HG03103 (cell line): ENCODE data around the gene ABLIM3.

Experiments
- ATAC-seq: cut with Tn5 transposase; IDR thresholded peaks from one replicate; pipeline ENCODE4 v1.9.1; 2021; ENCODE audit warnings: low read depth; ENCODE audit not compliant: unreplicated experiment

Gene ABLIM3

DNA sequence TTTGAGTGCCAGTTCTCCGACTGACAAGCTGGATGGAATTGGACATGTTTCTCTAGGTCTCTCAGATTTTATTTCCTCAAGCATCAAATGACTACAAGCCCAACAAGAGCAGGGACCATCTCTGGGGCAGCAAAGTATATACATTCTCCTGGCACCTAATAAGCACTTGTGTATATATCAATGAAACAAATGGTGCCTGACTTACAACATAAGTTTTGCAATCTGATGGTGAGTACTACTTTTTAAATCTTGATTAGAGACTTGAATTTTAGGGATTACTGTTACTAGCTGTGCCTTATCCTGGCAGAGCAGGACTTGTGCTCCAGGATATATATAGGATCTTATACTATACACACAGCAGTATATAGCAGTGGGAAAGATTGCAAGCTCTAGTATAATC lies 8.8 kb upstream of the ABLIM3 start:
- no peak for ATAC-seq

DNA sequence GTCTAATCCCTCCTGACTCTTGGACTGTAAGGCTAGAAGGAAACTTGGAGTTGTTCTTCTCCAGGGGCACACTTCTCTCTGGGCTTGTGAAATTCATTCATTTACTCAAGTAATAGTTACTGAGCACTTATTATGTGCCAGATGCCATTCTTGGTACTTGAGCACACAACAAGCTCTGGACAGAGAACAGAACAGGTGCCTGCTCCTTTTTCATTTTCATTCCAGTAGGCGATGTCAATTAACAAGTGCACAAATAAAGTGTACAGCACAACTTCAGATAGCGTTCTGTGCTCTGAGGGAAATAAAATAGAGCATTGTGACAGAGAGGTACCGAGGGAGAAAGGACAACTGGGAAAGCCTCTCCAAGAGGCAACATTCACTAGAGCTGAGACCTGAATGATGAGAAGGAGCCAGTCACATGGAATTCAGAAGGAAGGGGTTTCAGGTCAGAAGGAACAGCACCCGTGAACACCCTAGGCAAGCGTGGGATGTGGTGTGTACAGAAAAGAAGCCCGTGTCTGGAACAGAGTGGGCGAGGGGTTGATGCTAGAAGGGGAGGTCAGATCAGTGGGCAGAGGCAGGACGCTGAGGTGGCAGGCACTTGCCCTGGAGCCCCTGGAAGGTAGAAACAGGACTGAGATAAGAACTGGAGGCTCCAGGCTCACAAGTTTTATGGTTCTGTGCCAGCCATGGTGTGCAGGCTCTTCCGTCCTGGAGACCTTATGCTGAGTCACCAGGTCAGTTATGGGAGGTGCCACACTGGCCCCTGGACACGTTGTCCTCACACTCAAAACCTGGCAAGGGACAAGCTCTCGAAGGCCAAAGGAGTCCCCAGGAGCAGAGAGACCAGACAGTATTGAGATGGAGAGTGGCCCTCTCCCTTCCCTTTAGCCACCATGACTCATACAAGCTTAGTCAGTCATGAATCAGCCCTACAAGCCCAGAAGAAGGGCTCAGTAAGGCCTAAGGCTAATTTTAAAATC lies 7.2 kb upstream of the ABLIM3 start:
- no peak for ATAC-seq

DNA sequence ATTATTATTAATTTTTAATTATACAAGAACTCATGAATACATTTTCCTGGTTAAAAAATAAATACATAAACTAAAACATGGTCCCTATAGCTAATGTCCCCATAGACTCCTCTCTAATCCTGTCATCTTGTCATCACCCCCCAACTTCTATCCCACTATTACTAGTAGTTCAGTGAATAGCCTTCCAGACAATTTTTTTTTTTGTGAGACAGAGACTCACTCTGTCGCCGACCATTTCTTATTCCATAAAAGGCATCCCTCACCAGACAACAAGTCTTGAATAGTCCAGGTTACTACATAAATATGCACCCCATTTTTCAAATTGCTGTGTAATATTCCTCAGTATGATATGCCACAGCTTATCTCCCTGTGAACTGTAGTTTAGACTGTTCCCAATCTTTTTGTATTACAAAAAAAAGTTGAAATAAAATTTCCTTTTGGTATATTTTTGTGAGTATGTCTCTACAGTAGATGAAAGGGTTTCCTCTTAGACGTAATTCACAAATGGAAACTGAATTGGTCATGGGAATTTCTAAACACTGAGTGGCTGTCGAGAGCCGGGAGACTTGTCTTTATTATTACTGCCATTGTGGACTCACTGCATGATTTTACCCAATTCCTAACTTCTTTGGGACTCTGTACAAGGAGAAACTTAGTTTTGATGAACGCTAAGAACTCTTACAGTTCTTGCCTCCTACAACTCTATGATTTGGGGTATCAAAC lies 6.4 kb upstream of the ABLIM3 start:
- no peak for ATAC-seq

DNA sequence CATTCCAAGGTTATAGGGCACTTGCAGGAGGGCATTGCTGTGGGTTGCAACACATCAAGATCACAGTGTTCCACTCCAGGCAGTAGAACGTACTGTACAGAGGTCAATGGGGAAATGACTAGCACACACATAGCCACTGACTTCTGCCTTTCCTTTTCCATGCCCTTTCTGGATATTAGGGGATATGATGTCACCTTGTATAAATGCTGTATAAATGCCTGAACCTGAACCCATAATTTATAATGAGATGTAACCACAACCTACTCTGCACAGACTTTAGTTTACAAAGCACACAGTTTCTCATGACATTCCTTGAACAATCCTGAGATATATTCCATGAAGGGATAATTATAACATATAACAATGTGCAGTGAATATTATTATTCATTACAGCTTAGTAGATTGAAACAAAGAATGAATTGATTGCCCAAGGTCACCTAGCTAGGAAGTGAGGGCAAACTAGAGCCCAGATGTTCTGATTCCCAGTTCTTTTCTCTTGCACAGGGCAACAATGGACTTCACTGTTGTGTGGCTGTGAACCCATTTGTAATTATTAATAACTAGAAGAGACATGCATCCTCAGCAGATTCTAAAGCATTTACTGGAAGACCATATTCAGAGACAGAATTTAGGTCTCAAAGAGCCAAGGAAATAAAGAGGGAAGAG lies 5.6 kb upstream of the ABLIM3 start:
- ATAC-seq: no peak

DNA sequence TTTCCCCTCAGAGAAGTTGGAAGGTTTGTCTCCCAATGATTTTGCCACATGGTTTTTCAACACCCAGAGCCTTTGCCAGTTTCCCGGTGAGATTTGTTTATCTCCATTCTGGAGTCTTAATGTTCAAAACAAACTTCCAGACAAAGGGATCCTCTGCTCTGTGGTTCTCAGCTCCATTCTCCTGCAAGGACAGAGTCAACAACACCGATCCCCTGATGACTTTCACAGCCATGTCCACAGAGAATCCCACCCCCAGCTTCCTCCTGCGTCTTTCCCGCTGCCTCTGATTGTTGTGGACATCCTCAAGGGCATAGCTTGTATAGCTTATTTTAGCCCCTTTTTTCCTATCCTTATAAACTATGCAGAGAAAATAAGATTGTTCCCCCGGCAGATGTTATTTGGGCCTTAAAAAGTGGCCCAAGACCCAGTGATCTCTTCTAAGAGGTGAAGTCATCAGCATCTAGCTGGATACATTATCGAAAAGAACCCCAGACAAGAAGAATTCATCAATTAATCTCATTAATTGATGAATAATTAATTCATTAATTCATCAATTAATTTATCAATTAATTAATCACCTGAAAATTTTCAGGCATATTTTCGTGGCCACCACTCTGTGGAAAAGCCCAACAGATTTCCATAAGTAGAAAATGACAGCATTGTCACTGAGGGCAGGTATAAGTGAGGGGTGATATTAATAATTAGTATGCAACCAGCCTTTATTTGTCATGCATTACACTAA lies 2.9 kb upstream of the ABLIM3 start:
- no peak for ATAC-seq

DNA sequence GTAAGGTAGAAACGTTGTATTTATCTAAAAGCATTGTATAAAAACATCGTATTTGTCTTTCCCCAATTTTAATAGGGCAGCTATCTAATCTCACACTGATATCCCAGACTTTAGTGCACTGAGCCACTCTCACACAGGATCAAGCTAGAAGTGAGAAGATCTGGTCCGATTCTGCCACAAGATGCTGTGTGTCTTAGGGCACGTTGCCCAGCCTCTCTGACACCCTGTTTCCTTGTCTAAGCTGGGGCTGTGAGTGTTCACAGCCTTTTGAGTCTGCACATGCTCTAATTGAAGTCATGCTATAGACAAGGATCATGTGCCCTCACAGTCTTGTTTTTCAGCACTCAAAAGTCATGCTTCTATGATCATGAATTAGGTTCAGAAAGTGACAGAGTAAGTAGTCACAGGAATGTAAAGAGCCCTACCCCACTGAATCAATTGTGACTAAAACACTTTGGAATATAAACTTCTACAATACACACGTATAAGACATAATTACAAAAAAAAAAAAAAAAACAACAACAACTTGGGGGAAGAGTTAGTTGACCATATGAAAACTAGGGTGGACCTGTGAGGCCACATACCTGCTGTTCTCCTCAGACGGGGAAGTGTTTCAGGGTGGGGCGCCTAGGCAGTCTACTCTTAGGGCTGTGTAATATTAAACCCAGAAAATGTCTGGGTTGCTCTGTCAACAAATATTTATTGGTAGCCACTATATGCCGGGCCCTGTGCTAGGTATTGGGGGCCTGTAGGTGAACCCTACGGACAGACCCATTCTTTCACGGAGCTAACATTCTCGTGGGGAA lies 893 bp upstream of the ABLIM3 start:
- ATAC-seq: no peak

DNA sequence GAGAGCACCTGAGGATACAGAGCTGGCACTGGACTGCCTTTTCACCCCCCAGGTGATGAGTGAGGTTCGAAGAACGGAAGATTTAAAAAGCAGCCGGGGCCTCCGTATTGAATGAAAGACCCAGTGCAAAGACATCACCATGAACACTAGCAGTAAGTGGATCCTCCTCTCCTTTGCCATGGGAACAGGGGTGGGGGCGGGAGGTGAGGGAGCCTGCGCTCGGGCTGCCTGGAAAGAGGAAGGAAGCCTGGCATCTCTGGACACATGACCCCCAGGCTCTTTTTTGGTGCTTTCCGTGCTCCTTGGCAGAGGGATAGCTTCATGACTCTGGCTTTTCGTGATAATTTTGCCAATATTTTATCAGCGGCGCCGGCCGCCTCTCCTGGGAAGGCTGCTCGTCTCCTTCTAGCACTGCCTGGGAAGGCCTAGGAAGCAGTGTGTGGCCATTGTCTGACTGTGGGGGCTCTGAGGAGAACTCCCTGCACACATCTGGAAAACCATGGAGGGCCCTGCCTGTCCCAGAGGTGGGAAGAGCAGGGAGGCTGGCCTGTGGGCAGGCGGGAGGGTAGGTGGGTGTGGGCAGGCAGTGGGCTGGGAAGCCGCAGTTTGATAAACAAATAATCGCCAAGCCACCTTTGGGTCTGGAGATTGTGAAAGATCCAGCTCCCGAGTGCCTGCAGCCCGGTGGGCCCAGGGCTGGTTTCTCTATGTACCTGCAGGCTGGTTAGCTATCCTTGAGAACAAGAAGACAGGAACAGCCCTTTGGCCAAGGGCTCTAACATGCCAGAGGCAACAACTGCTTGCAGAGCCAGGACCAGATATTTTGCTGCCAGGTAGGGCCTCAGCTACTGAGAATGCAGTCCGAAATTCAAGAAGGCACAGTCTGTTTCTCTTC lies 911 bp downstream of the ABLIM3 start:
- ATAC-seq: no peak

DNA sequence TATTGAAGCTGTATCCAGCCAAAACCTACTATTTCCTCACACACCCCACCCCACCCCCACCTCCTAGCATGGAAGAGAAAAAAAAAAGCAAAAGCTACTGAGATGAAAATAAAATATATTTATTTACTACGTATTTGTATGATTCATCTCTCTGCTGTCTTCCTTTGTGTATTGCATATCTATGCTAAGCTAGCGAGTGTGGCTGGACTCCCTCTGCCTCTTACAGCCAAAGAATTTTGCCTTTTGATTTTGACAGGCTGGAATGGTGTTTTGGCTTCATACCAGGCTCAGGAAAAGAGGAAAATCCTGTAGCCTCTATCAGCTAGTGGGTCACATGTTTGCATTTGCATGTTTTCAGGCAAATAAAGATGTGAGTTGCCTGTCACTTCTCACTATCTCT lies 2.2 kb downstream of the ABLIM3 start:
- ATAC-seq: no peak

DNA sequence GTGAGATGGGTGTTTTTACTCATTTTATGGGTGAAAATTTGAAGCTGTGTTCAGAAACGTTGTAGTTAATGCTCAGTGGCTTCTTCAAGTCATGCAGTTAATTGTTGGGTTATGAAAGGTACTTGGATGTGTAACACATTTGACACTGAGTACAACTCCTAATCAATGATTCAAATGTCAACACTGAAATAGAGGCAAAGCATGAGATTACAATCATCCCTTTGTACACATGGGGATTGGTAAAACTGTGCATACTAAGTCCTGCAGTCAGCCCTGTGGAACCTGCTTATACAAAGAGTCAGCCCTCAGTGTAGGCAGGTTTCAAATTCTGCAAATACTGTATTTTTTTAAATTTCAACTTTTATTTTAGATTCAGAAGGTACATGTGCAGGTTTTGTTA lies 3.3 kb downstream of the ABLIM3 start:
- ATAC-seq: no peak

DNA sequence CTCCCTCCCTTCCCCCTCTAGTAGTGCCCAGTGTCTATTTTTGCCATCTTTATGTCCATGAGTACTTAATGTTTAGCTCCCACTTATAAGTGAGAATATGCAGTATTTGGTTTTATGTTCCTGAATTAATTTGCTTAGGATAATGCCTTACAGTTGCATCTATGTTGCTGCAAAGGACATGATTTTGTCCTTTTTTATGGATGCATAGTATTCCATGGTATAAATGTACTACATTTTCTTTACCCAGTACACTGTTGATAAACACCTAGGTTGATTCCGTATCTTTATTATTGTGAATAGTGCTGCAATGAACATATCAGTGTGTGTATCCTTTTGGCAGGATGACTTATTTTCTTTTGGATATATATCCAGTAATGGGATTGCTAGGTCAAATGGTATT lies 3.8 kb downstream of the ABLIM3 start:
- ATAC-seq: no peak

DNA sequence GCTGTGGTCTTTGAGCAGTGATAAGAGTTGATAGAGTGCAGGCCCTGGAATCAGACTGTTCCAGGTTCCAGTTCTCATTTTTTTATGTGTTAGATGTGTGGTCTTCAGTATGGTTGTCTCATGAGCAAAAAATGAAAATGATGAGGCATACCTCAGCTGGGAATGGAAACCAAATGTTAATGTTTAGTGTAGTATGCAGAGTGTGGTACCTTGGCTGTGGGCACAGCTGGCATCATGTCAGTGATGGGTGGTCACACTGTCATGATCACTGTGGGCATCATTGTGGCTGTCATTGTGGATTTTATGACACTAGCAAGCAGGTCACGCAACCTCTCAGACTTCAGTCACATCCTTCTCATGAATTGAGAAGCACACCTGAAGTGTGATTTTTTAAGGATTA lies 6.4 kb downstream of the ABLIM3 start:
- no peak for ATAC-seq

DNA sequence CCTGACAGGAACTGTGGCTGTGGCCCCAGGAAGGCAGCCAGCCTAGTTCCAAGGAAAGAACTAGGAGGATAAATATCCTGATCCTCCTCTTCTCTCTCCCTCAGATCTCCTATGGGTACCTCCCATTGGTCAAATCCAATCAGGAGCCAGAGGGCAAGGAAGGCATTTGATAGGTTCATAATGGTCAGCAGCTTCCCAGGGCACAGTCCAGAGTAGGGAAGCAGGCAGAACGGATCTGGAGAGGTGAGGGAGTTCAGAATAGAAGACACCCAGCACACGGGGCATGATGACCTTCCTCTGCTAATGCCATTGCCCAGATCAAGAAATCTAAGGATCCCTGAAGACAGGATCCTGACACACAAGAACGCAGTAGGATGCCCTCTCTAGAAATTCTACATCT lies 8.6 kb downstream of the ABLIM3 start:
- no peak for ATAC-seq

DNA sequence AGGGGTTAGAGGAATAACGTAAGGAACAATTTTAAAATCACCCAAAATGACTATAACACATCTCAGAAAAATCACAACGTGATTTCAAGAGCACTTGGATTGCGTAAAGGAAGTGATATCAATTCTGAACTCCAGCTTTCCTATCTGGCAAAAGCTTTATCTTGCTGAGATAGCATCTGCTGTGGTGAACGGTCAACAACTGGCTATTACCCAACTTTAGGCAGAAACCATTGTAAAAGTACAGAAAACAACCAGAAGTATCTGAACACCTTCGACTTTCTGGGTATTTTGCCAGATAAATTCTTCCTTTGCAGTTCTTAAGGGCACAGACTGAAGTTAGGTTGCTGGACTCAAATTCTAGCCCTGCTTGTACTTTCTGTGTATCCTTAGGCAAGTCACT lies 9.2 kb downstream of the ABLIM3 start:
- ATAC-seq: no peak

DNA sequence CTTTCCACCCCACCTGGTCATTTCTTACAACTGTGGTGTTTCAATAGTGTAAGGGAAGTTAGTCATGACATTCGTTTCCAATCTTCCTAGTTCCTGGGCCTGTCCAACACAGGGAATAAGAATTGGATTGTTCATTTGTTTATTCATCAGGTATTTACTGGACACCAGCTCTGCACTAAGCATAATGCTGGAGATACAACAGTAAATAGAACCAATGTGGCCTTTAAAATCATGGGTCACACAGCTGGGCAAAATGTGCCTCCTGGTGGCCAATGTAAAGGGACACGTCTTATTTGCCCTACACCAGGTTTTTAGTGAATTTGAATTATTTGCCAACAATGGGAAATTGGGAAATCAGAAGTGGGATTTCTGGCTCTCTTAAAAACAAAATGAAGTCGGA lies 10.4 kb downstream of the ABLIM3 start:
- ATAC-seq: no peak

DNA sequence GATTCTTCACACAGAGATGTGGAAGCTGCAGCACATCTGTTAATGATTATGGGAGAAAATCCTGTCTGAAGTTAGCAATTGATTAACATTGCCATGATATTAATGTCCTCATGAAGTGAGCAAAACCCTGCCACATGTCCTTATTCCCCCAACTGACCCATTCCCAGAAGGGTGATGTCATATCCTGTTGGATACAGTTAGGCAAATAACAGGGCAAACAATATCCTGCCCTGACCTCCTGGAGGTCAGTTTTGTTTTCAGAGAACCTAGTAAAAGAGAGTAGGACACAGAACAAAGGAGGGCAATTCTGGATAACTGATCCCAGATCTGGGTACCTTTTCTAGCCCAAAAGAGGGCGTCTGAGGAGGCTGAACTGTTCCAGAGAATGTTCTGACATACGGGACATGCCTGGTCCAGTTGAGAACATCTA lies 11.0 kb downstream of the ABLIM3 start:
- ATAC-seq: no peak

DNA sequence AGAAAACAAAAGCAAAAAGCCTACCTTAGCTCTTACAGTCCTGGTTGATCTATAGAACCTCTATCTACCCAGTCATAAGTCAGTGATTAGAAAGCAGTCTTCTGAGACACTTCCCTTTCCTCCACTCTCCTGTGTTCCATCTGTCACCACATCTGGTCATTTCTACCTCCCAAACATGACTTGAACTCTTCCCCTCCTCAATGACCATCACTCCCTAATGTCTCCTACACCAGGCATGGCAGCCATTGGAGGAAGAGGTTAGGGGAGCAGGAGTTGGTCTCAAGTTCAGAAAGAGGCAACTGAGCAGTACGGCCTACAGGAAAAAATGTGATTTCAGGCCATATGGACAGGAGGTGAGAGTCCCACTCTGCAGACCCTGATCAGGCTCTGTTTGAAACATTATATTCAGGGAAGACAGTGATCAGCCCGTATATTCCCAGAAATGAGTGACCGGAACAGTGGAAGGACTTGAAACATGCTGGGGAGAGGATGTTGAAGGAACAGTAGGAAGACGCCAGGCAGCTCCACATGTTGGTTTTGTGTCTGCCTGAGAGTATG lies 12.0 kb downstream of the ABLIM3 start:
- ATAC-seq: no peak

DNA sequence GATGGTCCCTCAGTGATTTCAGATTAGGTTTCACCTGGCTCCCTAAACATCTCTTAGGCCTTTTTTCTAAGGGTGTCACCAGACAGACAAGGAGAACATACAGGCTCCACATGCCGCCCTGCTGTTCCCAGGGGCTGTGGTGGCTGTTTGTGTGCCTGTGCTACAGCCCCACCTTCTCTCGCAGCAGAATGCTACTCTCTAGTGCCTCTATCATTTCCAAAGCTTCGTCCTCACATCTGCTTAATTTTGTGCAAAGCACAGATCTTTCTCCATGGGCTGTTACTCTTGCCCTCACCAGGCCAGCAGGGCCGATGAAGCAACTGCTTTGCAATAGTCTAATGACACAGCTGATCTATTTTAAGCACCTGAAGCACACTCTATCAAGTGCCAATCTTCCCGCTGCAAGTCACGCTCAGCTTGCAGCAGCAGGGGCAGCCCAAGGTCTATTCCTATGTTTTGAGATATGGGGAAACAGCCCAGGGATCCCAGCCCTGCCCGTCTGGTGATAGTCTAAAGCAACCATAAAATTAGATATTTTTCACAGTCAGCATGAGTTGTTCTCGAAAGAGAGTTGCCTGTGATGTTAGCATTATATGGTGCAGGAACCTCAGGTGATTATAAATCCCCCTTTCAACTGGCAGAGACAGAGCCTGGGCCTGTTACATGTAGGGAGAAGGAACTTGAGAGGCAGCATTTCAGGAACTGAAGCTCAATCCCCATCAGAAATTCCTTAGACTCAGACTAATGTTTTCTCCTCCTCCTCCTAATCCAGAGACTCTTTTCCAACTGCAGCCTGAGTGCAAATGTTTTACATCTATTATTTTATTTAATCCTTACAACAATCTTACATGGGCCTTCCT lies 12.7 kb downstream of the ABLIM3 start:
- no peak for ATAC-seq

DNA sequence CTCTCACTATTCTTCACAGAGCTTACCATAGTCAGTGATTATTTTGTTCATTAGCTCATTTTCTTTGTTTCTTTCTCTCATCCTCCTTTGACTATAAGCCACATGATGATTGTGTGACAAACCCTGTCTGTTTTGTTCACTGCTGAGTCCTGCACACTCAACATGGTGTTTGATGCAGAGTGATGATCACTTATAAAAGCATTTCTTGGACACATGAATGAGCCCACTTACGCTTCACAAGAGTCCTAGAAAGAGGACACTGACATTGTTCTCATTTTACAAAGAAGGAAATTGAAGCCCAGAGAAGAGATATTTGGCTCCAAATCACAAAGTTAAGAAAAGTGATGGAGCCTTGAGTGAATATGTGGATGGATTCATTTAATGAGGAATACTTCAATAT lies 13.4 kb downstream of the ABLIM3 start:
- ATAC-seq: no peak
